ENCODE data around the gene ALK.

ALK gene

DNA sequence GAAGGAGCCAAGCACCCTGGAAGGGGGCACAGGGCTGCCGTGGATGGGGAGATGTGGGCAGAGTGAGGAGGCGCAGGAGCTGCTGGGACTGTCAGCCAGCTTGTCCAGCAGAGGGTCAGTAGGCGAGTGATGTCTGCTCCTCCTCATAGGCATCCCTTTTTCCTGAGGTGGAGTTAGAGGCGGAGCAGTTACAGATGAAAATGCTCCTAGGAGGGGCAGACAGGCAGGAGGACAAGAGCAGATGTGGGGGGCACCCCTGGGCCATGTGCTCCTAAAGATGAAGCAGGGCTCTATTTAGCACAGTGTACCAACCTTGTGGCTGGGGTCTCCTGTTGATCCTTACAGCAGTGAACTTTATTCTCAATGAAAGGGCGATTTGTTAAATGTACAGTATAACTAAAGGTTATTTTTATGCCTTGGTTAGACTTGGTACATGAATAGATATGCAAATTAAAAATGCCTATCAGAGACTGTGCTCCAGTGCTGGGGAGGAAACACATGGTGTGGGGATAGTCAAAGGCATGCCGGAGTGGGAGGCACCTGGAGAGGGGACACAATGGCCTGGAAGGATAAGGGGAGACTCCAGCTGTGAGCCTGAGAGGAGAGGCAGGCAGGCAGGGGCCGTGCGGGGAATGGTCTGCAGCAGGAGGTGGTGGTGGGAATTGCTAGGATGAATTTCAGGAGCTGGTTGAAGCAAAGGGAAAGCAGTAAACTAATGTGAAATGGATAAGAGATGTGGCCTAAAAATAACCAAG is 630.9 kb downstream of the ALK start:
- TF ChIP-seq, protein P1, sequence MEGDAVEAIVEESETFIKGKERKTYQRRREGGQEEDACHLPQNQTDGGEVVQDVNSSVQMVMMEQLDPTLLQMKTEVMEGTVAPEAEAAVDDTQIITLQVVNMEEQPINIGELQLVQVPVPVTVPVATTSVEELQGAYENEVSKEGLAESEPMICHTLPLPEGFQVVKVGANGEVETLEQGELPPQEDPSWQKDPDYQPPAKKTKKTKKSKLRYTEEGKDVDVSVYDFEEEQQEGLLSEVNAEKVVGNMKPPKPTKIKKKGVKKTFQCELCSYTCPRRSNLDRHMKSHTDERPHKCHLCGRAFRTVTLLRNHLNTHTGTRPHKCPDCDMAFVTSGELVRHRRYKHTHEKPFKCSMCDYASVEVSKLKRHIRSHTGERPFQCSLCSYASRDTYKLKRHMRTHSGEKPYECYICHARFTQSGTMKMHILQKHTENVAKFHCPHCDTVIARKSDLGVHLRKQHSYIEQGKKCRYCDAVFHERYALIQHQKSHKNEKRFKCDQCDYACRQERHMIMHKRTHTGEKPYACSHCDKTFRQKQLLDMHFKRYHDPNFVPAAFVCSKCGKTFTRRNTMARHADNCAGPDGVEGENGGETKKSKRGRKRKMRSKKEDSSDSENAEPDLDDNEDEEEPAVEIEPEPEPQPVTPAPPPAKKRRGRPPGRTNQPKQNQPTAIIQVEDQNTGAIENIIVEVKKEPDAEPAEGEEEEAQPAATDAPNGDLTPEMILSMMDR (IDR thresholded peaks at IDR 0.05; ENCODE audit: borderline replicate concordance, insufficient read depth, low read depth, low read length), result no peak
- no peak overlapping the region for H3K4me3 ChIP-seq (ENCODE audit: low read depth, low read length)

DNA sequence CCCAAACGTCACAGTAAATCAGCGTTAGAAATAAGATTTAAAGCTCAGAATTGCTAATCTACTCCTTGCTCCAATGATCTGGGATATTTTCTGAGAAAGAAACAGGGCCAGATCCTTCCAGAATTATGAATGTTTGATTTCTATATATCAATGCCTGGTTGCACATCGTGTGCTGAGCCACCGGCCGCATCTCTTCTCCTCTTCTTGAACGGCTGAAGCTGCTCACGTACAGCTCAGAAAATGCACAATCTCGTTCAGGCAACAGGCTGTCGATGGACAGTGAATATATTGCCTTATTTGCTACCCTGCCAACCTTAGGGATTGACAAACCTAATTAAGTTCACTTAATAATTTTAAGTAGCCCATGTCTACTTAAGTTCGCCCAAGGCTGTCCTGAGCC is 636.7 kb downstream of the ALK start:
- TF ChIP-seq, protein P1 (IDR thresholded peaks at IDR 0.05; ENCODE audit: borderline replicate concordance, insufficient read depth, low read depth, low read length), result no peak
- no peak overlapping the region for H3K4me3 ChIP-seq (ENCODE audit: low read depth, low read length)

DNA sequence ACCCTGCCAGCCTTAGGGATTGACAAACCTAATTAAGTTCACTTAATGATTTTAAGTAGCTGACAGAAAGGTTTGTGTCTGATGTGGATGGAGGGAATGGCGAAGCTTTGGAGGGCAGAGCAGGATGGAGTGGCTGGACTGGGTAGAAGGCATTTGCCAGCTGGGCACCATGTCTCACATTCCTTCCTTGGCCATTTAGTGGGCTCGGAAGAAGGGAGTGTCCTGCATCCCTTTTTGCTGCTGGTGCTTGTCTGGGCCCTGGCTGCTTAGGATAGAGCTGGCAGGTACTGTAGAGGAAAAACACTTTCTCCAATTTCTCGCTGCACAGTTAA is 639.5 kb downstream of the ALK start:
- TF ChIP-seq, protein P1 (IDR thresholded peaks at IDR 0.05; ENCODE audit: borderline replicate concordance, insufficient read depth, low read depth, low read length), result no peak
- no peak overlapping the region for H3K4me3 ChIP-seq (ENCODE audit: low read depth, low read length)

DNA sequence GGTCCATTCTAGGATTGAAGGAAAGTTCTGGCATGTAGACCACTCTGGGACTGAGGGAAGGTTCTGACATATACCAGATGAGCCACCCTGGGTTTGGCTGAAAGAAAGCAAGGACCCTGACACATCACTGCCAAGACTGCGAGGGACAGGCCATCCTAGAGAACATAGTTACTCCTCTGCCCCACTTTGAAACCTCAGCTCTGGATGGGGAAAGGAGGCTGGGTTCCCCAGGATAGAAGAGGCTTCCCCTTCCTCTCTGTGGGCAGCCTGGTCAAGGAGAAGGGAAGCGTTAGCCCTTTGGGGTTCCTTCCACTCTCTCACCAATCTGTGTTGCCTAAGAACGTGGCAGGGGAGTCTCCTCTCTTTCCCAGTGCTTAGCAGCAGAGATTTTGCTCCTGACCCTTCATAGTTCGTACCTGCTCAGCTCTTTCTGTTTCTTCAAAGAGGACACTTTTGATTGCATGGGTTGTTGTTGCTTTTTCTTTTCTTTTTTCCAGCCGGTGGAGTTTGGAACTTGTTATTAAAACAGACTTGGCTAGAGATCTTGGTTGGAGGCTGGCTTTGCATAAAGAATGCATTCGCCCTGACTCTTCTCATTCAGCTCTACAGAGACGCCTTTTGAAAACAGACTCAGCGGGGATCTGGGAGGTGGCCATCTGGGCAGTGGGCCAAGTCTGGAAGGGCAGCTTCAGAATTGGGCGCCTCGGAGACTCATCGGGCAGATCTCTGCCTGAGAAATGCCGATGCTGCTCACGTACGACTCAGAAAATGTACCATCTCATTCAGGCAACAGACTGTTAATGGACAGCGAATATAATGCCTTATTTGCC is 640.1 kb downstream of the ALK start:
- H3K4me3 ChIP-seq (ENCODE audit: low read depth, low read length), result no peak overlapping the region
- TF ChIP-seq, protein P1 (IDR thresholded peaks at IDR 0.05; ENCODE audit: borderline replicate concordance, insufficient read depth, low read depth, low read length), result no peak

DNA sequence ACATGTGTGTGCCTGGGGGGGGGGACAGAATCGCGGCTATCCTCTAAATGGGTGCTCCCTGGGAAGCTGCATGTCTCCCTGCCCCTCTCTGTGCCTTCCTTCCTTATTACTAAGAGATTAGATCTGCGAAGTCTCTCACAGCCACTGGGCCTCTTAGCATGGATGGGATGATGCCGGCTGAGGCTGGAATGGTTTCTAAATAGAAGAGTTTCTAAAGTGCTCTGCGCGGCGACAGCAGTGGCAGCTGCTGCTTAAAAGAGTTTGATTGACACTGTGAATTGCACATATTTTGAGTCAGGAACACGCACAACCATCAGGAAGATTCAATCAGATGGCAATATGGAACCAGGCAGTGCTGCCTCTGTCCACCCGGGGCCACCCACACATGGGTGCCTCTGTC is 642.4 kb downstream of the ALK start:
- TF ChIP-seq, protein P1 (IDR thresholded peaks at IDR 0.05; ENCODE audit: borderline replicate concordance, insufficient read depth, low read depth, low read length), result no peak
- no peak overlapping the region for H3K4me3 ChIP-seq (ENCODE audit: low read depth, low read length)

DNA sequence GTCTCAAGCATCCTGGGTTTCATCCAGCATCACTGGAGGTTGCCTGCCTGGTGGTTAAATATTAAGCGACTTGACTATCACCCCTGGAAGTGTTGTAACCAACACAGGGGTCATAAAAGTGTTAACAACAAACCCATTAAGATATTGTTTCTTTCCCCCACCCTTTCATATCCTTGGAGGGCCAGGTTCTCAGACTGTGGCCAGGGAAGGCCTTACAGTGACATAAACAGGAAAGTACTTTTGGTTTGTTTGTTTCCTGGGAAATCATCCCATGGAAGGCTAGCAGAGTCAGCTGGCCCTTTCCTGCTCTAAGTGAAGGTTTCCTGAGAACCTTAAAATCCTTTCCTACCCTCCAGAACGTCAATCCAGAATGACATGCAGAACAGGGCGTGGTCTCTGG is 645.2 kb downstream of the ALK start:
- TF ChIP-seq, protein P1 (IDR thresholded peaks at IDR 0.05; ENCODE audit: borderline replicate concordance, insufficient read depth, low read depth, low read length), result no peak
- H3K4me3 ChIP-seq (ENCODE audit: low read depth, low read length), result no peak overlapping the region

DNA sequence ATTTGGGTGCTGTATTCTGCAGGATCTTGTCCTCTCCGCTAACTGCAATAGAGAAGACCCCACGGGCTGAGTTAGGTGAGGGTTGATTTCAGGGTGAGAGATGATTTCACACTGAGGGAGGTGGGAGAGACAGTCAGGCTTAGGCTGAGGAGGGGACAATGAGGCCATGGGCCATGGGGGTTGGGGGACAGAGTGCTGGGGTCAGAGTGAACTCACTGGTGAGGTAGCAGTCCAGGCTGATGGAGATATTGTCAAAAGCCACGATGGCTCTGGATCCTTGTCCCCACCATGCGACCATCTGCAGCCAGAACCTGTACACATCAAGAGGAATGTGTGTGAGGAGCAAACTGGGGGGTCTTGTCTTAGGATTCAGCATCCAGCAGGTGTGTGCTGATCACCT is 646.2 kb downstream of the ALK start:
- TF ChIP-seq, protein P1 (IDR thresholded peaks at IDR 0.05; ENCODE audit: borderline replicate concordance, insufficient read depth, low read depth, low read length), result no peak
- H3K4me3 ChIP-seq (ENCODE audit: low read depth, low read length), result no peak overlapping the region
